Measurements from ENCODE around the gene C1orf21.

The C1orf21 gene

DNA sequence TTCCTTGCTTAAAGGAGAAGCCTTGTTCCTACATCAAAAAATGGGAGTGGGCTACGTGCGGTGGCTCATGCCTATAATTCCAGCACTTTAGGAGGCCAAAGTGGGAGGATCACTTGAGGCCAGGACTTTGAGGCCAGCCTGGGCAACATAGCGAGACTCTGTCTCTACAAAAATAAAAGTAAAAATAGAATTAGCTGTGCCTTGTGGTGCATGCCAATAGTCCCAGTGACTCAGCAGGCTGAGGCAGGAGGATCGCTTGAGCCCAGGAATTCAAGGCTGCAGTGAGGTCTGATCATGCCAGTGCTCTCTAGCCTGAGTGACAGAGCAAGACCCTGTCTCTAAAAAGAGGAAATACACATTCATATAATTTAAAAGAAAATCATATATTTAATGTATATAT, 127.1 kb downstream of the C1orf21 start:
- DNase-seq (ENCODE audit: low spot score): no peak

DNA sequence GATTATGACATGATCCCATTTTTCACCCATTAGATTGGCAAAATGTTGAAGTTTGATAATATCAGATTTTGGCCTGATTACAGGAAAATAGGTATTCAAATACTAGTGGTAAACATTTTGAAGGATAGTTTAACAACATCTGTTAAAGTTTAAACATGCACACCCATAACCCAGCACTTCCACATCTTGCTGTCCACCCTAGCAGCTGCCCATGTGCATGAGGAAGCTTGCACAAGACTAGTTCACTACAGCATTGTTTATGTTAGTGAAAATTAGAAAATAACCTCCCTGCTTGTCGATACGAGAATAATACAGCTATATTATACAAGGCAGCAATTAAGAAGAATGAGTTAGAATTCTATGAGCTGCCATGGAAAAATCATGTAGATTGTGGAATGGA, 127.6 kb downstream of the C1orf21 start:
- no peak for DNase-seq (ENCODE audit: low spot score)

DNA sequence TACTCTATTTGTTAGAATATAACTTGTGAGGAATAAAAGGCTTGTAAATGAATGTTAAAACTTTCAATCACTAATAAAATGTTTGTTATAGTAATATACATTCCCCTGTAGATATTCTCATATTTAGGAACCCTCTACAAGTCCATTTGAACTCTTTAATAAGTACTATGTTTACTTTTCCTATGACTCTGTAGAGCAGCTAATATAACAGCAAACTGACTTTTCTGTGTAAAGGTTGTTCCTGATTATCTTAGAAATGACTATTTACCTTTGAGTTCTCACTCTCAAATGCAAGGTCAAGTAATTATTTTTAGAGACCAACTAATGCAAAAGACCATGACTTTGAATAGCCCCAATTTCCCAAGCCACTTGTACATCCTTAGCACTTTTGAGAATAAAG, 130.3 kb downstream of the C1orf21 start:
- DNase-seq (ENCODE audit: low spot score): no peak

DNA sequence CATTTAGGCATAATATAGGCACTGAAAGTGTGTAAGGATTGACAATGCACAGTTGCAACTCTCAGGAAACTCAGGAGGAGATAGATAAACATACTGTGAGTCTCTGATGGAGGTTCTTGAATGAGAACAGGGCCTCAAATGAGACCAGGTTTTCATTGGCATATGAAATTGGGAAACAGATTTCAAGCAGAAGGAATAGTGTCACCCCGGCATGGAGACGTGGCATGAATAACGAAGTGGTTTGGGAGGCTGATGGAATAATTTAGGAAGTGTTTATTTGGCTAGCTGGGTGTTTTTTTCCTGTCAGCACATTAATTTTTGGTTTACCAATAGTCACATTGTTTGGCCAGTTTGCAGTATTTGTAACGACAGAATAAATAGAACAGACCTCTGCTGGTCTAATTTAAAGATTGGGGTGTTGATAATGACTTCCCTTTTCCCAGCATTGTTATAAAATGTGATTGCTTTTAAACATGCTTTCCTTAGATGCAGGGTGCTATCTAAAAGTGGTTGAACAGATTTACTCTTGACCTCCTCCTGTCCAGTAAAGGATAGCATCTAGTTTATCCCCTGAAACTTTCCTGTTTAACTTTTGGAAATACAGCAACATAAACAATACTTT, 132.0 kb downstream of the C1orf21 start:
- DNase-seq (ENCODE audit: low spot score): no peak

DNA sequence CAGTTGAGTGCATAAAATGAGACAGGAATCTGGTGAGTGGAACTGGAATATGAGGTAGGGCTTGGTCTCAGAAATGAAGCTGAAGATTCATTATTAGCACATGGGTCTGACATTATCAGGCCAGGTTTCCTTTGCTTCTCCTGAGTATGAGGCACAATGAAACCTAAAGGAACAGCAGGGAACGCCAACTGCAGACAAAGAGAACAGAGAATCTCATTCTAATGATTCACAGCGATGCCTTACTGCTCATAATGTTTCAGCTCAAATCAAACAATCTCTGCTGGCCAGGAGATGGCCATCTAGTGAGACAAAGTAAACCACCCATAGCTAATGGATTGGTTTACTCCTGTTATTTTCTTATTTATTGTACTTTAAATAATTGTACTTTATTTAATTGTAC, 133.5 kb downstream of the C1orf21 start:
- no peak for DNase-seq (ENCODE audit: low spot score)

DNA sequence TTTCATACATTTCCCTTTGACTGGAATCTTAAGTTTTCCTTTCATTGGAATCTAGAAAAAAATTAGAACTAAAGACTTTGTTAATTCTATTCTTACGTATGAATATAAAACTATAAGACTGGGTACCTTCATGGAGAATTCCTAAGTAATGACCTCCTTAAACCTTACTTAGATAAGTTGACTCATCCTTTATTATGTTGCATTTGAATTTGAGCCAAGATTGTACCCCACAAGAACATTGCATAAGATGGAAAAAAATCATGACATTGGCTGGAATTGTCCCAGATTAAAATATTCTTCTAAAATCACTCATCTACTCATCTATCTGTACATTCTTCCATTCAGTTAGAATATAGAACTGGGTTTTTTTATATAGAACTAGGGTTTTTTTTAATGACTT, 137.4 kb downstream of the C1orf21 start:
- no peak for DNase-seq (ENCODE audit: low spot score)

DNA sequence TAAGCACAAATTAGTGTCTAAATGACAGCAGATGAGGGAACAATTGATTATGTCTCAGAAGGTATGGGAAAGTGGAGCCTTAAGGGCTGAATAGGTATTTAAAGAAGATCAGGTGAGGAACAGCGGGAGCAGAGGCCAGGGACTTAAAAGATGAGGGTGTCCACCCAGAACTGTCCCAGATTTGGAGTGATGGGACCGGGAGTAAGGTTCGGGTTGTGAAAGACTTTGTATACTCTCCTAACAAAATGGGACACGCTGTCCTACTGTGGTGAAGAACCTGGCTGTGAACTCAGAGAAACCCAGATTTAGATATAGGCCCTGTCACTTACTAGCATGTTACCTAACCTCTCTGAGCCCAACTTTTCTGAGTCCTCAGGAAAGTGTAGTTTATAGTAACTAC, 140.6 kb downstream of the C1orf21 start:
- no peak for DNase-seq (ENCODE audit: low spot score)

DNA sequence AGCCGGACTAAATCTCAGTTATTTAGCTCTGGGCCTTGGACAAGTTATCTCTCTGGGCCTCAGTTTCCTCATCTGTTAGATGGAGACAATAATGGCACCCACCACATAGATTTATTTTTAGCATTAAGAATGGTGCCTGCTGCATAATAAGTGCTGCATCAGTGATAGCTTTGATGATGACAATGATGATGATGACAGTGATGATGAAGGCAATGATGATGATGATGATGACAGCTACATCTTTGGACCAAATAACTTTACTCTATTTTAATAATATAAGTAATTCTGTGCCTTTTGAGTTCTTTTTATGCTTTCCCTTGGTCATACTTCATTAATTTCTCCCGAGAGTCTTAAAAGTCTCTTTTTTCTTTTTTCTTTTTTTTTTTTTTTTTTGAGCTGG, 143.4 kb downstream of the C1orf21 start:
- DNase-seq (ENCODE audit: low spot score): no peak

DNA sequence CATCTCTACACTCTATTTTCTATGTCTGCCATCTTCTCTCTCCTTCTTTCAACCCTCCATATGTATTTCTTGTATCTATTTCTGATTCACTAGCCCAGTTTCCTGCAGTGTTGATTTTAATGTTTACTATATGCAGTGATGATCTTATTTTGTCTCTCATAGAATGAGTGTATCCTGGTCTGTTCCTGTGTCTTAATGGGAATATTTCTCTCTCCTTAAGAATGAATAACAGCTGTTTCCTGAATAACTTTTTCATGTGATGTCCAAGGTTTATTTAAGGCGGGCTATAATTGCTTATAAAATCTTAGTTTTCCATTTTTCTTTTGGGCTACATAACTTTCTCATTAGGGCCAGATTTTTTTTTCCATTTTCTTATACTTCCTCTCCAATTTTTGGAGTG, 144.5 kb downstream of the C1orf21 start:
- DNase-seq (ENCODE audit: low spot score): no peak

DNA sequence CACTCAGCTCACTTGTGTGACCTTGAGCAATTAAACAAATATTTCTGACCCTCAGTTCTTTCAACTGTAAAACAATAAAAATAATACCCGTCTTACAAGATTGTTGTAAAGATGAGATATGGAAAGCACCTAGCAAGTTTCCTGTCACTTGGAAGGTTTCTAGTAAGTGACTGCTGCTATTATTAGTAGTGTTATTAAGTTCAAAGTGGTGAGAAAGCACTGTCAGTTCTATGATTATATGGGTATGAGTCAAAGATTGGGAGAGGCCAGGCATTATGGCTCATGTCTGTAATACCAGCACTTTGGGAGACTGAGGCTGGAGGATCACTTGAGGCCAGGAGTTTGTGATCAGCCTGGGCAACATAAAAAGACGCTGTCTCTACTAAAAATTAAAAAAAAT, 145.4 kb downstream of the C1orf21 start:
- no peak for DNase-seq (ENCODE audit: low spot score)

DNA sequence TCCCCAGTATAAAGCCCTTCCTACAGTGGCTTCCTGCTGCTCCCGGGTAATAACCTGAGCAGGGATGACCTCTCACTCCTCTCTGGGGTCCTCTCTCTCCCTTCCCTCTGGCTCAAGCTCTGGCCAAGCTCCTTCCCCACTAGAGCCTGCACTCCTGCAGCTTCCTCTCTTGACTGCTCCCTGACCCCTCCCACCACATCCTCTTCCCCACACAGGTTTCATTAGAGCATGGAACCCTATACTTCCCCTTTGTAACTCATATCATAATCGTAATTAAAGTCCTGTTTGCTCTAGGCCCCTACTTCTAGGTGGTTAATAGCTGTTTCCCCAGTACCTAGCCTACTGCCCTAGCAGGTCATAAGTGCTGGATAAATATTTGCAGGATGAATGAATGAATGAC, 146.2 kb downstream of the C1orf21 start:
- DNase-seq (ENCODE audit: low spot score): no peak

DNA sequence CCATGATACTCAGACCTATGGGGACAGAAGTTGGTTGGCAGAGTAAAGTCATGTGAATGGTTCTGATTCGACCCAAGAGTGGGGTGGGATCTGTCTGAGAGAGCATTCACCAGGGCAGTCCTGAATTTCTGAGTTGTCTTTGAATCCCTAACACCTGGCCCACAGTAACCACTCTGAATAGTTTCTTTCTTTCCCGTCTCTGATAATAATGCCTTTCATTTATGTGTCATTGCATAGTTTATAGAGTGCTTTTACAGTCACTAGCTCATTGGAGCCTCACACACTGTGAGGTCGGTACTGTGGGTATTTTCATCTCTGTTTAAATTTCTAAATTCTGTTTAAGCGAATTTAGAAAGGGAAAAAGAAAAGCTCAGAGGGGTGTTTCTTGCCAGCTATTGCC, 147.1 kb downstream of the C1orf21 start:
- DNase-seq (ENCODE audit: low spot score): no peak

DNA sequence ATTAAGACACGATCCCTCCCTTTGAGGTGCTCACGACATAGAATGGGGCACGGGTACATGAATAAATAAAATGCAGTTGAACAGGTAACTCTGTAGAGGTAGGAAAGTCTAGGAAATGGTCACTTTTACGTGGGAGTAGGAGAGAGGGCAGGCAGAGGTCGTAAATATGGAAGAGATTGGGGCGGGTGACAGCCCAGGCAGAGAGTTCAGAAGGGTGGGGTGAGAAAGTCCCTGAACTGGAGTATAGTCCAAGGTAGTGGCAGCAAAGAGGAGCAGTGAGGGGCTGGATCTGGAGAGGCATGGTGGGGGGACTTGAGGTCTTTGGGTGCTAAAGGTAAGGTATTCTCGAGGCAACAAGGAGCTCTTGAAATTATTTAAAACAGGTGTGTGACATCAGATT, 147.9 kb downstream of the C1orf21 start:
- DNase-seq (ENCODE audit: low spot score): no peak

DNA sequence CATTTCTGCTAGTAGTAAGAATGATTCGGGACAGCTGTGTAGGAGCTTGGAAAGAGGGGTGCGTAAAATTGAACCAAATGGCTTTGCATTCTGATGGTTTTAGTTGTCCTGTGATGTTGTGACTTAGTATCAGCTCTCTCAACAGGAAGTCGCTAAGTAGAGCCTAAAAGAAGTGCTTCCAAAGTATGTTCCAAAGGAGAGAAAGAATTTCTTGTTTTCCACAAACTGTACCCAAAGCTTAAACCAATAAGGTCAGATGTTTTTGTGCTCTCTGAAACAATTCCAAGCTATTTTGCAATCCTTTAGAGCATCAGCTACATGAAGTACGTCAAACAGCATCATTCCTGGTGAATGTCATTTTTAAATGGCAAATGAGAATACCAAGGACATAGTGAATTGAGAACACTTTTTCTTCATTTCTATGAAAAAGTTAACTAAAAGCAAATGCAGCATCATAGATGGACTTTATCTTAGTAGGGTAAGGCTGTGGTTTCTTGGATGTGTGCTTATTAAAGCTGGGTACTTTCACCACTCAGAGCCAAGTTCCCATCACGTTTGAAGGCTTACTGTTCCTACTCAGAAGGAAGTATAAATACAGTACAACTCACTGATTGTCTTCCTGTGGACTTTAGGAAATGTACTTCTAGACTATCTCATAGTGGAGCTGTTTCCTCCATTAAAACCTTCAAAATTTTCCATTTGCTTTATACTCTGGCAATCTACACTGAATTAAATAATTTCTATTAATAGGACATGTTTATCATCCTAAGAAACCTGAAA, 148.6 kb downstream of the C1orf21 start:
- DNase-seq (ENCODE audit: low spot score): no peak

DNA sequence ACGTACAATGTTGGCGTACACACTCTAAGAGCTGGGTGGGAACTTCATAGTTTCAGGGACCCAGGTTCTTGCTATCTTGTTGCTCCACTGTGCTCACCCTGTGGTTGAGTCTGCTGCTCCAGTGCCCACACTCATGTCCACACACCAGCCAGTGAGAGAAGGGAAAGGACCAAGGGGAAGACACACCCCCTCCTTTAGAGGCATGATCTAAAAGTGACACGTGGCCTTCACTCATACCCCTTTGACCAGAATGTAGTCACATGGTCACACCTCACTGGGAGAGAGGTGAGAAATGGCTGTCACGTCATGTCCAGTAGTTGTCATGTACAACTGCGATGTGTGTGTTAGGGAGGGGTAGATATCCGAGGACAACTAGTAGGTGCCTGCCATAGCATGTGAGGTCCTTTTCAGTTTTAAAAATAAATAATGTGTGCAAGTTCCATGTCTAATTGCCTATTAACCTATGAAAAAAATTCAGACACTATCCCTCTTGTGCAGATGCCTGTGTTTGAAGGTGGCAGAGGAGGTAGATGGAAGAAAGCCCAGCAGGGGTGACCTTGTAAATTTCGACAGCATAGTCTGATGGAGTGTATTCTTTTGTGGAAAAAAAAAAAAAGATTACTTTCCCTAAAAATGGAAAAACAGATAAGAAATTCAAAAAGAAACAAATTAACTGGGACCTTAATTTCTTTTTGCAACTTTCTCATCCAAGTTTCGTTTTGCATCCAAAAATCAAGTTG, 149.6 kb downstream of the C1orf21 start:
- no peak for DNase-seq (ENCODE audit: low spot score)

DNA sequence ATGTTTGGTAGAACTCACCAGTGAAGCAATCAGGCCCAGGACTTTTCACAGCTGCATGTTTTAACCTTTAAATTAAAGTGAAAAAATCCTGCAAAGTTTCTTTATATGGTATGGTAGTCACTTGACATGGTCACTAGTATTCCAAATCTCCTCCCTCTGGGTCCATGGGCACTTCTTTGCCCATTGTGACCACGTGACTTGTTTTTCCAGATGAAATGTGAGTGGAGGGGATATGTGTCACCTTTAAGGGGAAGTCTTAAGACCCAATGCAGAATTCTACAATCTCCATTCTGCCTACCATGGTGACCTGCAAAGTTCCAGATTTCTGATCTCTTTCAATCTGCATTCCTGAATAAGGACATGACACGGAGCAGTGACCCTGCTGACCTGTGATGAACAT, 152.8 kb downstream of the C1orf21 start:
- DNase-seq (ENCODE audit: low spot score): no peak

DNA sequence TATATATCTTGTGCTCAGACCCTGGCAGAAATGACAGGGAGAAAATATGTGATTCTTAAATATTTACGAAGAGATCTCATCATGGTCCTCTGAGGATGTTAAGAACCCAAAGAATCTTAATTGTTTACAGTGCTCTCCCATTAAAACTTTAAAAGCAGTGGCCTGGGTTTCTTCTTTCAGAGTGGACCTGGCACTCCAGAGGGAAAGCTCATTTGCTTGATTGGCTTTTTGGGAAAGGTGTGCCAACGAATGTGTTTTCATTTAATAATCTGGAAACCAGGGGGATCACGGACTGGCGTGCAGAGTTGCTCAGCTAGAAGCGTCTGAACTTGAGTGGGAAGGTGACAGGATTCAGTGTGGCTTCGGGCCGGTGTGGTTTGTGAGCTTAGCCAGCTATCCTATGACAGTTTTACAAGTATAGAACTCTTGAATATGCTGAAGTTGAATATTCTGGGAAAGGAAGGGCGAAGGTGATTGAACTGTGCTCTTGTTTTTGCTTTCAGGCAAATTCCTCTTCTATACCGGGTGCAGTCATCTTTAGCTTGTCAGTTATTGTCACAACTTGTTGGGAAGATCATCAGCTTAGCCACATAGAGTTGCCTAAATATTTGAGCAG, 154.8 kb downstream of the C1orf21 start:
- no peak for DNase-seq (ENCODE audit: low spot score)

DNA sequence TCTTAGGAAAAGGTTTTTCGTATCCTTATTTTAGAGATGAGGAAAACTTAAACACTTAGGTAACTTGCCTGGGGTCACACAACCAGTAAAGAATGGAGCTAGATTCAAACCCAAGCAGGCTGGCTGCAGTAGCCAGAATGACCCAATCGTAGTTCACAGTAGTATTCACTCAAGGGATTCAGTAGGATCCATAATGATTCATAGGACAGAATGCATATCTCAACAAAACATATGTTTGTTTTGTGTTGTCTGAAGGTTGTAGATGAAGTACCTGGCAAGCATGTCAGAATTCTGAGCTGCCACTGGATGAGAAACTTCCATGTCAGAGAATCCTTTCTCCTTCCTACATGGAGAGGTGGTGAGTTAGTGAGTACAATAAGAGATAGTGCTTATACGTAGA, 155.5 kb downstream of the C1orf21 start:
- DNase-seq (ENCODE audit: low spot score): no peak

DNA sequence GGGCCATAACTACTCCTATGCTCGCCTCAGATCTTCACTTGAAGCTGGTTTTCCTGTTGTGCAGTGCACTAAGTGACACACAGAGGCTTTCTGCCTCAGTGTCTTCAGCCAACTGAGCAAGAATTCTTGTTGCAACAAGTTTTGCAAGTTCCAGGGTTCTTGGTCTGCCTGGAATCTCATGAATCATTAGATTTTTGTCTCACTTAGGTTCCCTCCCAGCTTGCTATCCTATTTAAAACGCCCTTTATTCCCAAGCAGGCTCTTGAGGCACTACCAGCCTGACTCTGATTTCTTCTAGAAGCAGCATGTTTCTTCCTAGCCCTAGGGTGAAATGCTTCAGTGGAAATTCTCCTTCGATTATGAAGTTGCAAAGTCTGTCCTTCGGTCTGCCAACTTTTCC, 158.8 kb downstream of the C1orf21 start:
- DNase-seq (ENCODE audit: low spot score): no peak

DNA sequence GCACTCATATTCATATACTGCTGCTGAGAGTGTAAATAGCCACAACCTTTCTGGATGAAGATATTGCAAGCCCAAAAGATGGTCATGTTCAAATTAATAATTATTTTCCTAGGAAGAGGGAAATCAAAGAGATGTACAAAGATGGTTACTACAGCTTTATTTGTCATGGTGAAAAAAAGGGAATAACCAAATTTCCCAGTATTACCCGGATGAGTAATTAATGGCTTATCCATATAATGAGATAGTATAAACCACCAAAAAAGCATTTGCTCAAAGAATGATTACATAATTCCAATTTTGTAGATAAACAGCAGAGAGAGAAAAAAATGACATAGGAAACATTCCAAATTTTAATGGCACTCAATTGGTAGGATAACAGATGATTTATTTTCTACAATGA, 165.6 kb downstream of the C1orf21 start:
- no peak for DNase-seq (ENCODE audit: low spot score)

DNA sequence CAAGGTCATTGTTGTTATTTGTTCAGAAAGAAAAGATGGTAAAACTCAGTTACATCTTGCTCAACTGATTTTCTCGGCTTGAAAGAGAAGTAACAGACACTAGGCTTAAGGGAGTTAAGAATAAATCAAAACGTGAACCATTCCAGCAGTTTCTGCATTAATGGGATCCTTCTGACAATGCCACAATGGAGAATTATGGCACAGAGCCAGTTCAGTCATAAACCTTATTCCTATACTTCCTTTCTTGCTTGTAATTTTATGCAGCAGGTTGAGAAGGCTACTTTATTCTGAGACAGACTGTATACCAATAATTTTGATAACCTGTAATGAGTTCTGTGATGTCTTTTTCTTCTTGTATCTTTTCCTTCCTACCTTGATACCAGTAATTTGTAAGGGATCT, 167.0 kb downstream of the C1orf21 start:
- no peak for DNase-seq (ENCODE audit: low spot score)

DNA sequence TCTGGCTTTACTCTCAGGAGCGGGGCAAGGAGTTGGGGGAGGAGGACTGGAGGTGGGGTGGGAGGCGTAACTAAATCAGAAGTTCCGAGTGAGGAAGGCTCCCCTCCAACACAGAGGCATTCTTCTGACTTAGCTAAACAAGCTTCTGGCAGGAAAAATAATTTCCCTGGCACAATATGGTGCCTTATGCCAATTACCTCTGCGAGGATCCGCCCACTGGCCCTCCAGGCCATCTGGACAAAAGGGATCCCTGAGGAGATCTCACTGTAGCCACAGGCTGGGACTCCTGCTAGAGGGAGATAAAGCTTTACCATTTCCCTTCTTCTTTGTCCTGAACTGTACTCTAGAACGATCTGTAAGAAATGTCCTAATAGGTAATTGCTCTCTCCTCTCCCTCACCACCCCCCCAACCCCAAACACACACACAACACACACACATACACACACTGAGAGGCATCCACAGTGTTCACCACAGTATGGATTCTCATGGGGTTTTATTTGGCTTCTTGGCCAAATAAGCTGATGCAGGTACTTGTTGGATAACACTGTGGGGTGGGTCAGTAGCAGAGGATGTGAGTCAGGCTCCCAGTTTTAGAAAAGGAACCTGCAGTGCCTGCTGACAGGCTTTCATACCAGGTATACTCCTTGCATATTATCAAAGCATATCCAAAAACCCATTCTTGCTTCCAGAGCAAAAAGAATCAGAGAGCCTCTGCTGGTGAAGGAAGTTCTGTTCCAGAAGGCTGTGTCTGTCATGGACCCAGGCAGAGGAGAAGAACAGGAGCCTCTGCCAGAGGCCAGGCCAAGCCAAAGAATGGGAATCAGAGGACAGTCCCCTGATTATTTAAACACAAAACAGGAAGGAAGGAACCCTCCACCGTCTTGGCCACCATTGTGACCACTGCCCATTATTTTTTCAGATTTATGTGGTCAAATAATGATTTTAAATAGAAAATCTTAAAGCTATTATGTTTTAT, 169.1 kb downstream of the C1orf21 start:
- DNase-seq (ENCODE audit: low spot score): no peak
